K562 (cell line): ENCODE results near the gene COMMD10. TPM values are rescaled to one million over a fixed set of nuclear protein-coding genes. Genes with fewer than 3 reads are reported as not detected.

Source experiments
- ATAC-seq: fragments of 200-7000 bp; cut with Tn5 transposase; 3 replicates; pipeline ENCODE4 v1.9.1; 2020; ENCODE audit warnings: moderate library complexity
- BruUV-seq: library from RNA; stranded (reverse); fragments of 400-500 nt; replicated peaks from 2 replicates; lab custom pipeline; 2021; lab: Mats Ljungman, UMichigan
- CTCF ChIA-PET: fragments of 300-600 bp; formaldehyde crosslinking; extraction: SDS; loops from one replicate; lab custom pipeline; 2021; ENCODE audit warnings: low intra/inter-chr PET ratio; lab: Yijun Ruan, JAX
- POLR2A ChIA-PET: fragments of 300-600, 350-650 bp; sonication (Branson Sonifier 250); formaldehyde crosslinking; extraction: SDS; loops from one replicate; lab custom pipeline; 2021; ENCODE audit warnings: antibody characterized with exemption, inconsistent platforms; lab: Yijun Ruan, JAX
- DNase-seq, 4 experiments: peaks; one replicate each; pipeline versions ENCODE4 v3.0.0 to v3.0.0-alpha.2; 2011 to 2018; ENCODE audit warnings: low spot score in 3 of 4, mixed read lengths in 3 of 4; ENCODE audit errors: extremely low read depth in 1 of 4
- FAIRE-seq: peaks from 2 replicates; lab custom pipeline; 2011; peaks lifted over from hg19 to GRCh38; lab: Jason Lieb, UNC
- H2AFZ ChIP-seq: 2 replicates; pipeline ENCODE4 v1.6.0; 2011; ENCODE audit warnings: low read depth, low read length, control low read depth, inconsistent platforms
- H3K27ac ChIP-seq: fragments of 200-600 bp; 3 replicates; pipeline ENCODE4 v1.8.0; 2011; ENCODE audit warnings: low read depth, mild to moderate bottlenecking, control low read depth, inconsistent platforms, low read length, moderate library complexity, mixed read lengths; ENCODE audit errors: extremely low read depth
- H3K27me3 ChIP-seq, 2 experiments: fragments of 300-600 bp in 1 of 2; 2 replicates in 1 of 2; 3 replicates in 1 of 2; pipeline versions ENCODE4 v1.6.0 to v1.8.0; 2011; ENCODE audit warnings: inconsistent platforms in 2 of 2, low read length in 2 of 2, mild to moderate bottlenecking in 1 of 2, mixed read lengths in 1 of 2, moderate library complexity in 1 of 2; ENCODE audit not compliant: control insufficient read depth in 2 of 2, insufficient read depth in 2 of 2
- H3K36me3 ChIP-seq: fragments of 300-600 bp; 3 replicates; pipeline ENCODE4 v1.8.0; 2011; ENCODE audit warnings: mild to moderate bottlenecking, low read length, inconsistent platforms; ENCODE audit not compliant: control insufficient read depth, insufficient read depth
- H3K4me1 ChIP-seq, 2 experiments: fragments of 200-600 bp in 1 of 2; replicated peaks in 1 of 2; 2 replicates in 1 of 2; 3 replicates in 1 of 2; pipeline versions ENCODE4 v1.5.1 to v1.8.0; 2011; ENCODE audit warnings: inconsistent platforms in 2 of 2, low read length in 2 of 2, mild to moderate bottlenecking in 1 of 2, mixed read lengths in 1 of 2, moderate library complexity in 1 of 2; ENCODE audit not compliant: control insufficient read depth in 2 of 2, insufficient read depth in 2 of 2
- H3K4me2 ChIP-seq: 2 replicates; pipeline ENCODE4 v1.6.1; 2011; ENCODE audit warnings: low read length, control low read depth, inconsistent platforms, mixed read lengths; ENCODE audit not compliant: insufficient read depth
- H3K4me3 ChIP-seq: fragments of 200-600 bp; sonication (generic), shearing (Covaris generic); 2 replicates; pipeline ENCODE4 v1.5.1; 2016; ENCODE audit warnings: control low read depth, inconsistent platforms
- H3K79me2 ChIP-seq: fragments of 200-600 bp; 3 replicates; pipeline ENCODE4 v1.8.0; 2011; ENCODE audit warnings: low read length, inconsistent platforms; ENCODE audit not compliant: control insufficient read depth, insufficient read depth
- H3K9ac ChIP-seq, 2 experiments: 2 replicates each; pipeline versions ENCODE4 v1.6.0 to v1.6.1; 2011; ENCODE audit warnings: low read depth in 2 of 2, low read length in 2 of 2, control low read depth in 1 of 2, inconsistent platforms in 1 of 2, mild to moderate bottlenecking in 1 of 2, mixed read lengths in 1 of 2; ENCODE audit not compliant: insufficient read depth in 1 of 2
- H3K9me1 ChIP-seq: one replicate; pipeline ENCODE4 v1.6.0; 2011; ENCODE audit warnings: inconsistent platforms, mild to moderate bottlenecking, low read length, moderate library complexity; ENCODE audit not compliant: control insufficient read depth, insufficient read depth
- H3K9me3 ChIP-seq: replicated peaks from 2 replicates; pipeline ENCODE4 v1.5.1; 2011; ENCODE audit warnings: low read depth, low read length, inconsistent platforms; ENCODE audit not compliant: control insufficient read depth, insufficient read depth
- H4K20me1 ChIP-seq: replicated peaks from 2 replicates; pipeline ENCODE4 v1.6.1; 2011; ENCODE audit warnings: low read length, inconsistent platforms, mixed read lengths; ENCODE audit not compliant: control insufficient read depth, insufficient read depth
- C11orf30 ChIP-seq: fragments of 450-650 bp; IDR thresholded peaks from 2 replicates; pipeline ENCODE4 v1.6.1; 2016; ENCODE audit warnings: low read depth, mild to moderate bottlenecking
- RAD21 ChIP-seq, 2 experiments: fragments of 250-450 bp in 1 of 2; fragments of 450-650 bp in 1 of 2; sonication (Bioruptor Pico) in 1 of 2; formaldehyde crosslinking in 1 of 2; IDR thresholded peaks in 1 of 2; conservative IDR thresholded peaks in 1 of 2; 2 replicates each; pipeline versions ENCODE4 v1.4.0 to v1.8.0; 2020 to 2022; ENCODE audit warnings: mild to moderate bottlenecking in 2 of 2, moderate library complexity in 1 of 2
- RBM15 ChIP-seq: fragments of 200-400 bp; formaldehyde crosslinking; IDR thresholded peaks from 2 replicates; pipeline ENCODE4 v1.6.1; 2018; ENCODE audit warnings: mild to moderate bottlenecking, low read length, moderate library complexity; ENCODE audit not compliant: insufficient read depth
- RHOXF2B ChIP-seq: fragments of 250-450 bp; sonication (Bioruptor Pico); conservative IDR thresholded peaks from 2 replicates; pipeline ENCODE4 v1.5.1; 2021
- SMC3 ChIP-seq: conservative IDR thresholded peaks from 2 replicates; pipeline ENCODE4 v1.6.1; 2011; ENCODE audit warnings: low read depth, low read length, improper control_type of control experiment; ENCODE audit not compliant: insufficient read depth
- ZNF316 ChIP-seq: fragments of 450-650 bp; IDR thresholded peaks from 2 replicates; pipeline ENCODE4 v1.6.1; 2016
- ZNF347 ChIP-seq: fragments of 450-650 bp; formaldehyde crosslinking; IDR thresholded peaks from 2 replicates; pipeline ENCODE4 v1.4.0; 2020; ENCODE audit warnings: low read depth, mild to moderate bottlenecking, moderate library complexity
- ZNF696 ChIP-seq: fragments of 250-450 bp; sonication (Bioruptor Pico); conservative IDR thresholded peaks from 2 replicates; pipeline ENCODE4 v1.4.0; 2020; ENCODE audit warnings: mild to moderate bottlenecking, moderate library complexity
- WGBS: fragments of 100-300 bp; shearing (Covaris generic); methylation state at CpG from one replicate; pipeline ENCODE4 v1.1.6; 2016; ENCODE audit warnings: low coverage, mixed read lengths; ENCODE audit not compliant: insufficient coverage; ENCODE audit errors: missing lambda C conversion rate; 5-methylcytosine and 5-hydroxymethylcytosine counted together
- in situ Hi-C: fragments of 300-500 bp; cut with MboI; formaldehyde crosslinking; loops from 4 replicates; pipeline ENCODE4 v1.15.0; 2018; ENCODE audit warnings: inconsistent platforms, mixed read lengths
- intact Hi-C: fragments of 100-400 bp; cut with micrococcal nuclease; formaldehyde crosslinking; loops from 2 replicates; pipeline ENCODE4 v1.14.2; 2022
- polyA plus RNA-seq, 8 experiments: library from polyadenylated mRNA; depleted of rRNA in 4 of 8; stranded (reverse) in 5 of 8; unstranded in 3 of 8; fragments of >200 nt; fragmentation: Nextera tagmentation in 2 of 8; fragmentation: Illumina TruSeq in 1 of 8; extraction: Ambion mirVana in 2 of 8; extraction: Trizol in 1 of 8; gene quantifications; 2 replicates each; pipeline versions ENCODE4 v1.2.1 to v1.2.3, GENCODE V29; 2011 to 2014; ENCODE audit warnings: inconsistent platforms in 1 of 8, missing spikeins in 1 of 8
- total RNA-seq, 7 experiments: library from RNA; depleted of rRNA in 6 of 7; stranded (reverse); fragments of >200 nt in 6 of 7; fragmentation: Illumina TruSeq in 2 of 7; extraction: Trizol in 2 of 7; gene quantifications; 2 replicates each; pipeline versions ENCODE4 v1.2.1 to v1.2.3, GENCODE V29; 2011 to 2021; ENCODE audit warnings: low replicate concordance in 1 of 7
- TF ChIP-seq, protein P1 (sequence below), 3 experiments: IDR thresholded peaks in 2 of 3; conservative IDR thresholded peaks in 1 of 3; 2 replicates each; pipeline ENCODE4 v1.5.1; 2011 to 2012; ENCODE audit warnings: low read length in 3 of 3, mild to moderate bottlenecking in 3 of 3, control low read depth in 2 of 3, improper control_type of control experiment in 1 of 3, inconsistent platforms in 1 of 3, low read depth in 1 of 3, mixed read lengths in 1 of 3, moderate library complexity in 1 of 3; ENCODE audit not compliant: insufficient read depth in 2 of 3
- TF ChIP-seq, protein P2 (sequence below), 2 experiments: fragments of 450-650 bp; formaldehyde crosslinking in 1 of 2; IDR thresholded peaks; 2 replicates each; pipeline versions ENCODE4 v1.4.0 to v1.6.1; 2014 to 2020; ENCODE audit warnings: mild to moderate bottlenecking in 2 of 2, borderline replicate concordance in 1 of 2, low read depth in 1 of 2

Gene COMMD10
- total and polyA plus RNA-seq, 9 of the 15 experiments (the other 6 are each of a cell fraction or from before 2014, with no cell fraction given), result 17.9 to 101 (median 28.0) TPM

DNA sequence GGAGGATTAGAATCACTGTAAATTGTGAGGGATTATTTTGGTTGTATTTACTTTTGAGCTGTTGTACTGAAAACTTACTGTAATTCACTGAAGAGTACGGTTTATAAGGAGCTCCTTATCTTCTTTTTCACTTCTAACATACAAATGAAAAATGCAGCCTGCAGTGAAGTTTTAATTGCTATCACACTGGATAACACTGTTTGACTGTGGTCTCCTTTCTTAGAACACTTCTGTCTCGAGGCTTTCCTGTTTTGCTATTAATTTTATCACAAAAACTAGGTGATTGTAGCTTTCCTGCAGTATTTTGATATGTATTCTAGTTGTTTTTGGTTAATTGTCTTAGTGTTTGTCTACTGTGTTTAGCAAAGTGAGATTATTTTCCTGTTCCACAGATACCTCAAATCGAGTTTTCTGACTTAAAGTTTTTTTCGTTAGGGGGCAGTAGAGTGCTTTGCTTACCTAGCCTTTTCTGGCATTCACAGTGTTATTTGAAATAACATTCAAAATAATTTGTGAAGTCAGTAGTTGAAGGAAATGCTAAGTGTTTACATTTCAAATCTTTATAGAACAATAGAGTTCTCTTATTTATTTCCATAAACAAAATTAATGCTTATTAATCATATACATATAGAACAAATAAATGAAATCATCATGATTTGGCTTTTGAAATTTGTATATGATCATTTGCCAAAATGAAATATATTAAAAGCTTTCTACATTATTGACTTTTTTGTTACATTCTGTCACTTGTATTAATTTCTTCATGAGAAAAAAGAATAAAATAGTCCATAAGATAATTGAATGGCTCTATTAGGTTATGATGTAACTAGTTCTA lies 52.9 kb downstream of the COMMD10 start:
- intact Hi-C loops (loop anchor here (1.0 to 10.0 kb wide), 4 partner anchors 290 to 811 kb away; no protein-coding TSS in a partner anchor), in situ Hi-C loops (loop anchor here (25.0 kb wide), 1 partner anchor 800 kb away; no protein-coding TSS in a partner anchor)
- Histone ChIP-seq H3K4me2 (no peak overlapping the region), H4K20me1 (no peaks in the 10 kb centered on the region), H3K9me3 (no peaks in the 10 kb centered on the region), H3K79me2 (no peaks in the 10 kb centered on the region), H3K9me1 (no peaks in the 10 kb centered on the region), H3K4me3 (no peak overlapping the region), H3K36me3 (no peaks in the 10 kb centered on the region), H3K27me3 (no peaks in the 10 kb centered on the region), H3K9ac (no peak overlapping the region), H3K27ac (no peak overlapping the region), H2AFZ (no peak overlapping the region), H3K4me1 (no peaks in the 10 kb centered on the region)
- peak; percentile 56 for FAIRE-seq
- peak; percentile 75 for ATAC-seq
- POLR2A ChIA-PET, result no interaction called here
- no TSS peak for BruUV-seq
- 3% methylated on average over 4 of the region's 4 CpGs for WGBS
- peak; percentile 15 to 60 (median 25) for DNase-seq
- CTCF ChIA-PET, result no interaction called here
- TF ChIP-seq, protein P1, sequence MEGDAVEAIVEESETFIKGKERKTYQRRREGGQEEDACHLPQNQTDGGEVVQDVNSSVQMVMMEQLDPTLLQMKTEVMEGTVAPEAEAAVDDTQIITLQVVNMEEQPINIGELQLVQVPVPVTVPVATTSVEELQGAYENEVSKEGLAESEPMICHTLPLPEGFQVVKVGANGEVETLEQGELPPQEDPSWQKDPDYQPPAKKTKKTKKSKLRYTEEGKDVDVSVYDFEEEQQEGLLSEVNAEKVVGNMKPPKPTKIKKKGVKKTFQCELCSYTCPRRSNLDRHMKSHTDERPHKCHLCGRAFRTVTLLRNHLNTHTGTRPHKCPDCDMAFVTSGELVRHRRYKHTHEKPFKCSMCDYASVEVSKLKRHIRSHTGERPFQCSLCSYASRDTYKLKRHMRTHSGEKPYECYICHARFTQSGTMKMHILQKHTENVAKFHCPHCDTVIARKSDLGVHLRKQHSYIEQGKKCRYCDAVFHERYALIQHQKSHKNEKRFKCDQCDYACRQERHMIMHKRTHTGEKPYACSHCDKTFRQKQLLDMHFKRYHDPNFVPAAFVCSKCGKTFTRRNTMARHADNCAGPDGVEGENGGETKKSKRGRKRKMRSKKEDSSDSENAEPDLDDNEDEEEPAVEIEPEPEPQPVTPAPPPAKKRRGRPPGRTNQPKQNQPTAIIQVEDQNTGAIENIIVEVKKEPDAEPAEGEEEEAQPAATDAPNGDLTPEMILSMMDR (IDR thresholded peaks at IDR 0.05 in 2 of 3, conservative IDR thresholded peaks at IDR 0.05 in 1 of 3; ENCODE audit: insufficient read depth in 2 of 3, low read depth in 1 of 3, low read length in 3 of 3), result peak; percentile 49 to 72 (median 60); a peak in 5 of 6 replicates
- TF ChIP-seq RAD21 (CRISPR knock-in tag; conservative IDR thresholded peaks at IDR 0.05 in 1 of 2, IDR thresholded peaks at IDR 0.05 in 1 of 2) (peak; percentile 83), ZNF696 (CRISPR knock-in tag) (no peak), SMC3 (0 out of 2 replicates have a peak, but pooled peaks have one; percentile 21), ZNF347 (CRISPR knock-in tag) (no peak), RBM15 (no peak), C11orf30 (no peak; the same call in 1 of the 2 replicates), ZNF316 (peak; percentile 55), RHOXF2B (CRISPR knock-in tag) (no peak)
- TF ChIP-seq, protein P2, sequence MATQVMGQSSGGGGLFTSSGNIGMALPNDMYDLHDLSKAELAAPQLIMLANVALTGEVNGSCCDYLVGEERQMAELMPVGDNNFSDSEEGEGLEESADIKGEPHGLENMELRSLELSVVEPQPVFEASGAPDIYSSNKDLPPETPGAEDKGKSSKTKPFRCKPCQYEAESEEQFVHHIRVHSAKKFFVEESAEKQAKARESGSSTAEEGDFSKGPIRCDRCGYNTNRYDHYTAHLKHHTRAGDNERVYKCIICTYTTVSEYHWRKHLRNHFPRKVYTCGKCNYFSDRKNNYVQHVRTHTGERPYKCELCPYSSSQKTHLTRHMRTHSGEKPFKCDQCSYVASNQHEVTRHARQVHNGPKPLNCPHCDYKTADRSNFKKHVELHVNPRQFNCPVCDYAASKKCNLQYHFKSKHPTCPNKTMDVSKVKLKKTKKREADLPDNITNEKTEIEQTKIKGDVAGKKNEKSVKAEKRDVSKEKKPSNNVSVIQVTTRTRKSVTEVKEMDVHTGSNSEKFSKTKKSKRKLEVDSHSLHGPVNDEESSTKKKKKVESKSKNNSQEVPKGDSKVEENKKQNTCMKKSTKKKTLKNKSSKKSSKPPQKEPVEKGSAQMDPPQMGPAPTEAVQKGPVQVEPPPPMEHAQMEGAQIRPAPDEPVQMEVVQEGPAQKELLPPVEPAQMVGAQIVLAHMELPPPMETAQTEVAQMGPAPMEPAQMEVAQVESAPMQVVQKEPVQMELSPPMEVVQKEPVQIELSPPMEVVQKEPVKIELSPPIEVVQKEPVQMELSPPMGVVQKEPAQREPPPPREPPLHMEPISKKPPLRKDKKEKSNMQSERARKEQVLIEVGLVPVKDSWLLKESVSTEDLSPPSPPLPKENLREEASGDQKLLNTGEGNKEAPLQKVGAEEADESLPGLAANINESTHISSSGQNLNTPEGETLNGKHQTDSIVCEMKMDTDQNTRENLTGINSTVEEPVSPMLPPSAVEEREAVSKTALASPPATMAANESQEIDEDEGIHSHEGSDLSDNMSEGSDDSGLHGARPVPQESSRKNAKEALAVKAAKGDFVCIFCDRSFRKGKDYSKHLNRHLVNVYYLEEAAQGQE (IDR thresholded peaks at IDR 0.05; ENCODE audit: borderline replicate concordance), result peak; percentile 57; the same call in 1 of the 2 replicates
- TF ChIP-seq, protein P2 (CRISPR knock-in tag; IDR thresholded peaks at IDR 0.05; ENCODE audit: low read depth), result no peak
